IMR-90 (cell line): ENCODE measurements around the gene ATG10. TPM values are rescaled to one million over a fixed set of nuclear protein-coding genes. Genes with fewer than 3 reads are reported as not detected.
"Not testable (repeated sequence)": the region's sequence is repeated elsewhere in the genome, so short reads cannot be mapped to it uniquely, and the experiment has no call there.

Source experiments
- ATAC-seq: fragments of 200-7000 bp; cut with Tn5 transposase; 2 replicates; pipeline ENCODE4 v1.9.1; 2020; ENCODE audit warnings: low read depth, mild to moderate bottlenecking, moderate library complexity
- BruUV-seq: library from RNA; stranded (reverse); fragments of 400-500 nt; replicated peaks from 2 replicates; lab custom pipeline; 2021; lab: Mats Ljungman, UMichigan
- CTCF ChIA-PET: fragments of 300-600 bp; formaldehyde crosslinking; extraction: SDS; loops from one replicate; lab custom pipeline; 2021; ENCODE audit warnings: antibody characterized with exemption; lab: Yijun Ruan, JAX
- POLR2A ChIA-PET: fragments of 300-600 bp; sonication (Branson Sonifier 250); formaldehyde crosslinking; loops from one replicate; lab custom pipeline; 2022; ENCODE audit warnings: antibody characterized with exemption; ENCODE audit not compliant: unreplicated experiment; lab: Charles Lee
- DNase-seq: peaks from one replicate; pipeline ENCODE4 v3.0.0; 2013
- H2AFZ ChIP-seq: replicated peaks from 2 replicates; pipeline ENCODE3; 2013; ENCODE audit warnings: low read length, mild to moderate bottlenecking; ENCODE audit not compliant: poor library complexity
- H2AK5ac ChIP-seq: 2 replicates; pipeline ENCODE4 v1.6.1; 2013; ENCODE audit warnings: low read depth, low read length, inconsistent platforms
- H2AK9ac ChIP-seq: replicated peaks from 2 replicates; pipeline ENCODE3; 2013; ENCODE audit warnings: mild to moderate bottlenecking, low read depth, low read length, moderate library complexity; ENCODE audit not compliant: poor library complexity
- H2BK120ac ChIP-seq: 2 replicates; pipeline ENCODE4 v1.6.1; 2013; ENCODE audit warnings: low read depth, low read length, inconsistent platforms
- H2BK15ac ChIP-seq: 3 replicates; pipeline ENCODE4 v1.6.1; 2013; ENCODE audit warnings: low read depth, low read length, inconsistent platforms
- H2BK20ac ChIP-seq: 2 replicates; pipeline ENCODE4 v1.6.1; 2013; ENCODE audit warnings: low read depth, mild to moderate bottlenecking, inconsistent platforms, low read length, moderate library complexity
- H2BK5ac ChIP-seq: 2 replicates; pipeline ENCODE4 v1.6.1; 2013; ENCODE audit warnings: mild to moderate bottlenecking, low read depth, low read length, inconsistent platforms; ENCODE audit not compliant: poor library complexity, severe bottlenecking
- H3K14ac ChIP-seq: replicated peaks from 2 replicates; pipeline ENCODE4 v1.6.1; 2013; ENCODE audit warnings: low read depth, low read length, inconsistent platforms
- H3K18ac ChIP-seq: 2 replicates; pipeline ENCODE4 v1.6.1; 2013; ENCODE audit warnings: low read depth, low read length, control low read depth
- H3K23ac ChIP-seq: 2 replicates; pipeline ENCODE4 v1.6.1; 2013; ENCODE audit warnings: low read depth, low read length, inconsistent platforms
- H3K27ac ChIP-seq: 2 replicates; pipeline ENCODE4 v1.5.1; 2013; ENCODE audit warnings: mild to moderate bottlenecking, control low read depth, low read length; ENCODE audit not compliant: insufficient read depth
- H3K27me3 ChIP-seq: 2 replicates; pipeline ENCODE4 v1.6.1; 2013; ENCODE audit warnings: low read length; ENCODE audit not compliant: control insufficient read depth, insufficient read depth
- H3K36me3 ChIP-seq: 2 replicates; pipeline ENCODE4 v1.6.1; 2013; ENCODE audit warnings: low read length, mixed read lengths; ENCODE audit not compliant: control insufficient read depth, insufficient read depth
- H3K4ac ChIP-seq: 2 replicates; pipeline ENCODE4 v1.6.1; 2013; ENCODE audit warnings: low read depth, low read length, inconsistent platforms
- H3K4me1 ChIP-seq: 2 replicates; pipeline ENCODE4 v1.6.1; 2013; ENCODE audit warnings: low read length, mixed read lengths; ENCODE audit not compliant: control insufficient read depth, insufficient read depth
- H3K4me2 ChIP-seq: 2 replicates; pipeline ENCODE4 v1.6.1; 2013; ENCODE audit warnings: low read depth, mild to moderate bottlenecking, control low read depth, low read length, moderate library complexity
- H3K4me3 ChIP-seq: 2 replicates; pipeline ENCODE4 v1.5.1; 2013; ENCODE audit warnings: low read depth, mild to moderate bottlenecking, control low read depth, low read length, moderate library complexity; ENCODE audit not compliant: insufficient read depth
- H3K56ac ChIP-seq: 2 replicates; pipeline ENCODE4 v1.6.1; 2013; ENCODE audit warnings: low read length, inconsistent platforms; ENCODE audit not compliant: insufficient read depth; ENCODE audit errors: extremely low read depth
- H3K79me1 ChIP-seq, 2 experiments: 2 replicates each; pipeline ENCODE4 v1.6.1; 2013; ENCODE audit warnings: low read length in 2 of 2, inconsistent platforms in 1 of 2, low read depth in 1 of 2
- H3K9ac ChIP-seq: 2 replicates; pipeline ENCODE4 v1.6.1; 2013; ENCODE audit warnings: low read depth, low read length, control low read depth
- H3K9me1 ChIP-seq: 2 replicates; pipeline ENCODE4 v1.6.1; 2013; ENCODE audit warnings: low read length, inconsistent platforms; ENCODE audit not compliant: insufficient read depth
- H3K9me3 ChIP-seq: 2 replicates; pipeline ENCODE4 v1.6.1; 2013; ENCODE audit warnings: low read length; ENCODE audit not compliant: control insufficient read depth, insufficient read depth
- H4K20me1 ChIP-seq: 2 replicates; pipeline ENCODE4 v1.6.1; 2013; ENCODE audit warnings: low read length, inconsistent platforms; ENCODE audit not compliant: insufficient read depth
- H4K5ac ChIP-seq: 2 replicates; pipeline ENCODE4 v1.6.1; 2013; ENCODE audit warnings: mild to moderate bottlenecking, low read depth, low read length, control low read depth
- H4K8ac ChIP-seq, 2 experiments: 2 replicates each; pipeline ENCODE4 v1.6.1; 2013; ENCODE audit warnings: low read depth in 2 of 2, low read length in 2 of 2, control low read depth in 1 of 2, inconsistent platforms in 1 of 2
- H4K91ac ChIP-seq: 2 replicates; pipeline ENCODE4 v1.6.1; 2013; ENCODE audit warnings: low read depth, low read length, inconsistent platforms; ENCODE audit not compliant: insufficient read depth
- WGBS, 2 experiments: methylation state at CpG; one replicate each; pipeline versions ENCODE4 v1.1.5 to v1.1.7; 2013; ENCODE audit warnings: missing lambda C conversion rate in 2 of 2; ENCODE audit not compliant: insufficient read length in 1 of 2; ENCODE audit errors: extremely low coverage in 2 of 2; 5-methylcytosine and 5-hydroxymethylcytosine counted together
- dilution Hi-C: fragments of 300-500 bp; cut with HindIII; formaldehyde crosslinking; loops from one replicate; pipeline ENCODE4 v1.14.3; 2018; ENCODE audit warnings: low sequenced_read_pairs; ENCODE audit not compliant: unreplicated experiment
- in situ Hi-C: fragments of 300-500 bp; cut with MboI; formaldehyde crosslinking; loops from 3 replicates; pipeline ENCODE4 v1.14.3; 2019; ENCODE audit warnings: low sequenced_read_pairs, inconsistent platforms, mixed read lengths
- intact Hi-C: fragments of 100-400 bp; cut with micrococcal nuclease; formaldehyde crosslinking; loops from 2 replicates; pipeline ENCODE4 v1.10.0; 2022
- polyA plus RNA-seq, 3 experiments: library from polyadenylated mRNA; depleted of rRNA; stranded (reverse); fragments of >200 nt; gene quantifications; 2 replicates each; pipeline ENCODE4 v1.2.3, GENCODE V29; 2012; ENCODE audit warnings: low replicate concordance in 1 of 3
- total RNA-seq: library from RNA; depleted of rRNA; stranded (reverse); fragments of >200 nt; gene quantifications from 2 replicates; pipeline ENCODE4 v1.2.3, GENCODE V29; 2012

Gene ATG10
- total and polyA plus RNA-seq, 2 of the 4 experiments (the other 2 are of a cell fraction), result 3.4 to 8.1 TPM

DNA sequence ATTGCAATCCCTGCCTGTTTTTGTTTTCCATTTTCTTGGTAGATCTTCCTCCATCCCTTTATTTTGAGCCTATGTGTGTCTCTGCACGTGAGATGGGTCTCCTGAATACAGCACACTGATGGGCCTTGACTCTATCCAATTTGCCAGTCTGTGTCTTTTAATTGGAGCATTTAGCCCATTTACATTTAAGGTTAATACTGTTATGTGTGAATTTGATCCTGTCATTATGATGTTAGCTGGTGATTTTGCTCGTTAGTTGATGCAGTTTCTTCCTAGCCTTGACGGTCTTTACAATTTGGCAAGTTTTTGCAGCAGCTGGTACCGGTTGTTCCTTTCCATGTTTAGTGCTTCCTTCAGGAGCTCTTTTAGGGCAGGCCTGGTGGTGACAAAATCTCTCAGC is 42.8 kb downstream of the ATG10 start:
- H3K4me2 ChIP-seq, H3K27ac ChIP-seq, dilution Hi-C loops, H3K14ac ChIP-seq, in situ Hi-C loops, H3K9me1 ChIP-seq, H4K20me1 ChIP-seq, H3K9ac ChIP-seq, H3K27me3 ChIP-seq, H2AK5ac ChIP-seq, H2BK20ac ChIP-seq, H3K36me3 ChIP-seq, H2AK9ac ChIP-seq, intact Hi-C loops, H3K9me3 ChIP-seq, CTCF ChIA-PET, DNase-seq, H4K8ac ChIP-seq, ATAC-seq, H3K56ac ChIP-seq, H2BK15ac ChIP-seq, H2BK5ac ChIP-seq, H3K18ac ChIP-seq, H3K79me1 ChIP-seq, BruUV-seq, H2BK120ac ChIP-seq, H3K4me1 ChIP-seq, H4K91ac ChIP-seq, H3K4me3 ChIP-seq, H2AFZ ChIP-seq, POLR2A ChIA-PET, H3K23ac ChIP-seq, H4K5ac ChIP-seq, H3K4ac ChIP-seq: not testable (repeated sequence)
- no CpG with 5 or more reads among the region's 4 CpGs for WGBS, 2 experiments
